GM21529 (cell line): ENCODE data around the gene NEDD8.

Experiments used
- ATAC-seq: cut with Tn5 transposase; IDR thresholded peaks from one replicate; pipeline ENCODE4 v1.9.1; 2021; ENCODE audit not compliant: unreplicated experiment

Gene NEDD8

DNA sequence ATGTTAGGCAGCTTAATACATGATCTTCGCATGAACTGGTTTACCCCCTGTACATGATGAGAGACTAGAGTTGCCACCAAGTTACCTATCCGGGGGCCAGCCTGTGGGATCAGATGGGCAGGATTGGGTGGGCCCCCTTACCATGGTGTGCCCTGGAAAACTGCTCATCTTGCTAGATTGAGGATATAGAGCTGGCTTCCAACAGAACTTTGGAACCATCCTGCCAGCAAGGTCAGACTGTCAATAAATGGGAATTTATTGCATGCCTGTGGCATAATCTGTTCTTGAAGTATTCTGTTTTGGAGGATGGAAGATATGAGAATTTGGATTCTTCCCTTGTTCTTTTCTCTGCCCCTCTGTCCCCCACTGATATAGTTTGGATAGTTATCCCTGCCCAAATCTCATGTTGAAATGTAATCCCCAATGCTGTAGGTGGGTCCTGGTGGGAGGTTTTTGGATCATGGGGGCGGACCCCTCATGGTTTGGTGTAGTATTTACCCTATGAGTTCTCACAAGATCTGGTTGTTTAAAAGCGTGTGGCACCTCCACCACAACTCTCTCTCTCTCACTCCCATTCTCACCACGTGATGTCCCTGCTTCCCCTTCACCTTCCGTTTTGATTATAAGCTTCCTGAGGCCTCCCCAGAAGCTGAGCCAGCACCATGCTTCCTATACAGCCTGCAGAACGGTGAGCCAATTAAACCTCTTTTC lies 33.2 kb downstream of the NEDD8 start:
- ATAC-seq, result no peak

DNA sequence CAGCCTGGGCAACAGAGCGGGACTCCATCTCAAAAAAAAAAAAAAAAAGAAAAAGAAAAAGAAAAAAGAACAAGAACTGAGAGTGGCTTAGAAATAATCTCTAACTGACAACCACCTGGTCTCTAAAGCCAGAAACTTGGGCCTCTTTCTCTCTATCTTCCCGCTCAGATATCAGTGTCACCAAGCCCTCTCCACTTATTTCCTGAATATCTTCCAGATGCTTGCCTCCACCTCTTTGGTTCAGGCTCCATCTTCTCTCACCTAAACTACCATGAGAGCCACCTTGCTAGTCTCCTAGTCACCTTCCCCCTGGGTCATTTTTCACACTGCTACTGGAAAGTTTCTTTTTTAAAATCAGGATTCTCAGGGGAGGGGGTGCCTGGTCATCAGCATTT lies 35.1 kb downstream of the NEDD8 start:
- no peak for ATAC-seq

DNA sequence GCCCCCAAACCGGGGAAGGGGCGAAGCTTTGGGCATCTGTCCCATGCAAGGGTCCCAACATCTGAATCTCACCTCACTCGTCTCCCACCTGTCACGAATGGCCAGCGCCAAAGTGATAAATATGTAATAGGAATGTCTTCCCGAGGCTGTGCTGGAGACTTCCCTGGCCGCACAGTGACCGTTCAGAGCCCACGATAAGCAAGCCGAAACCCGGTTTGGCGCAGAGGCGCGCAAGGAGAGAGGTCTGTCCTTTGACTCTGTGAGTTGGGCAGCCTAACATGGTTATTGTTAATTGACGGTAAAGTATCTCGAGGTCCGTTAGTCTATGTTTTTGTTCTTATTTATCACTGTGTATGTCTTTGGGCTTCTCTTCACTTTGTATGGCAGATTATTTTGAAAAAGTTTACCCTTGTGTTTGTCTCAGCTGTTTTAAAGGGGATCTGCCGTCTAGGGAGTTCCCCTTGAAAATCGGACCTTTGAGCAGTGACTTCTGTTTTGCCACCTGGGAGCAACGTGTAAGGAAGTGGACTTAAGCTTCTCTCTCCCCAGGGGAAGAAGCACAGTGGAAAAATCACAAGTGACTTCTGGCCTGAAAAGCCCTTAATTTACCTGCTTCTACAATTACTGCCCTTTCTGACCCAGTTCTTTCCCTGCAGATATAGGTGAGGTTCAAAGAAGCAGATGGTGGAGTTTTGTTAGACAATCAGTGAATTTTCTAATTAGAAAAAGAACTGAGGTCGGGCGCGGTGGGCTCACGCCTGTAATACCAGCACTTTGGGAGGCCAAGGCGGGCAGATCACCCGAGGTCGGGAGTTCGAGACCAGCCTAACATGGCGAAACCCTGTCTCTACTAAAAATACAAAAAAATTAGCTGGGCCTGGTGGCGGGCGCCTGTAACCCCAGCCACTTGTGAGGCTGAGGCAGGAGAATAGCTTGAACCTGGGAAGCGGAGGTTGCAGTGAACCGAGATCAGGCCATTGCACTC lies 35.8 kb downstream of the NEDD8 start:
- ATAC-seq, result peak; percentile 35

DNA sequence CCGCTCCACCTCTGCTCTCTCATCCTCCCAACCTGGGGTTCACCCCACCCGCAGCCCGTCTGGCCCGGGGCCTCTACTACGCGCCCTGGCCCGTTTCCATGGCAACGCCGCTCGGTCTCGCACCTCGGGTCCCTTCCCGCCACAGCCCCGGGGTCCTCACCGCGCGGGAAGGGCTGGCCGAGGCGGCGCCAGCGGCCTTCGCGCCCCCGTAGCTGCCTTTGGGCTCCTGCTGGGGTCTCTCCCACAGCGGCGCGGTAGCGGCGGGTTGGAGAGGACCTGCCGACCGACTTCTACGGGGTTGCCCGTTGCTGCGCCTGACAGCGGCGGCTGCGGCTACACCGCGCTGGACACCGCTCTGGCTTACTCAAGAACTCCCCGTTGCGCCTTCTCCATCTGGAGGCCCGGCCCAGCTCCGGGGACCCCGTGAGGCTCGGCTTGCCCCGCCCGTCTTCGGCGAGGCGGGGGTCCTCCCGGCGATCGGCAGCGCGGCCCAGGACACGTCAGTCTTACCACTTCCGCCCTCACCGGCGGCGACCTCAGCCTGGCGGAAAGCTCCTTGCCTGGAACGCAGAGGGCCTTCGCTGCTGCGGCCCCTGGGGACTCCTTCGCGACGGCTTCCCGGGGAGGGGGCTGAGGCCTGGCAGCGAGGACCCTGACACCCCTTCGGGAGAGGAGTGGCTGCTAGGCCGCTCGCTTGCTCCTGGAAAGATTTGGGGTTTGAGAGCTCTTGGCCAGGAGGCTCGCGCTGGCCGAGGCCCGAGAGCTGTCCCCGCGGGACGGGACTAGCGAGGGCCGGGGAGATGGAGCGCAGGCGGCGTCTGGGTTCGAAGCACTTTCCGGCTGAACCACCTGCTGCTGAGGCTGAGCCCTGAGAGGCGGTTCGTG lies 36.7 kb downstream of the NEDD8 start, which contains the start of gene TM9SF1:
TM9SF1 (minus strand) TSS at position 256 of the 885 bp plus-strand sequence. CDS start 422 bp downstream, outside the sequence.
- ATAC-seq, result peak; percentile 83

DNA sequence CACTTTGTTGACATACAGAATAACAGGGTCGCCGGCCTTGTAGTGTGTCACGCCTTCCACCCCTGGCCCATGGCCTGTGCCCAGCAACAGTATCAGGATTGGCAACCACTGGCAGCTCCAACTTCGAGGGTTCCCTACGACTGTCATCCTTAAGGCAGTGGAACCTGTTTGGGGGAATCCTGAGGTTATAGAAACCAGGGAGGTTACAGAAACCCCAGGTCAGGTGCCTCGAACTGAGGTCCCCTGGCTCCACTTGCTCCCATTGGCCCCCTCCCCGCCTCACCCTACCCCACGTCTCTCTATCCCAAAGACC lies 37.3 kb downstream of the NEDD8 start:
- ATAC-seq, result no peak

DNA sequence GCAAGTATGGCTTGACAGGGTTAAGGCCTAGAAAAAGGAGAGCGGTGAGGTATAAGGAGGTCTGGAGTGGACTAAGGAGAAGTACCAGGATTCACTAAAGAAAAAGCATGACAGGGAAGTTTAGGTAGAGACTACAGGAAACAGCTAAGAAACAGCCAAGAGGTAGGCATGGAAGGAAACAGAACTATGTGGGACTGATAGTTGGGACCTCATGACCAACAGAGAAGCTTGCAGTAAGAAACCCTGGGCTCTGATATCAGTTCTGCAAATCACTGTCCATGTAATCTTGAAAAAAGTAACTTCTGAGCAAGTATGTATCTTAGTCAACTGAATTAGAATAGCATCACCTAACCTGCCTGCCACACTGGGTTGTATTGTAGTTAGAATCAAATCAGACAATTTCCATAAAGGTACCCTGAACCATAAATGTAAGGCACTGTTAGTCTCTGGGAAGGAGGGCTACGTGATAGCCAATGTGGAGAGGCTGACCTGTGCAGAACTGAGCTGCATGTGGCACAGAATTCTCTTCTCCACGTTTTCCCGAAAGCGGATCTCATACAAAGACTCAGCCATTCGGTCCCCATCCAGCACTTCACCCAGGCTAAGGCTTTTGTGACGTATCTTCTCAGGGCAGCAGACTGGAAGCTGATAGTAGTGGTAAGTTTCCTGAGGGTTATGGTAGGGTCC lies 37.8 kb downstream of the NEDD8 start:
- no peak for ATAC-seq

DNA sequence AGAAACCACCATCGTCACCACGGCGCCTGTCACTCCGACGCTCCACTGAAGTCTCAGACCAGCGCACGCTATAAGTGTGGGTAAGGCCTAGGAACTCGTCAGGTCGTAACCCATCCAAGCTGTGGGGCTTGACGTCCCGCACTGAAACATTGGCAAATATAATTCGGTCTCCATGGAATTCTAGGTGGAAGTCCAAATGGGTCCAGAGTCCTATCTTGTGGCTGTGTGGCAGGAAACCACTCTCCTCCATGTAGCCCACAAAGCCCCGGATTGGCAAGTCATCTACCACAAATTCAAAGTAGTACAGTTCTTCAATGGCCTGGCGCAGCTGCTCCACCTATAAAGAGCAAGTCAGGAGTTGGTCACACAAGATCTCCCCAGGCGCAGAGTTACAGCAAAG lies 39.2 kb downstream of the NEDD8 start:
- no peak for ATAC-seq

DNA sequence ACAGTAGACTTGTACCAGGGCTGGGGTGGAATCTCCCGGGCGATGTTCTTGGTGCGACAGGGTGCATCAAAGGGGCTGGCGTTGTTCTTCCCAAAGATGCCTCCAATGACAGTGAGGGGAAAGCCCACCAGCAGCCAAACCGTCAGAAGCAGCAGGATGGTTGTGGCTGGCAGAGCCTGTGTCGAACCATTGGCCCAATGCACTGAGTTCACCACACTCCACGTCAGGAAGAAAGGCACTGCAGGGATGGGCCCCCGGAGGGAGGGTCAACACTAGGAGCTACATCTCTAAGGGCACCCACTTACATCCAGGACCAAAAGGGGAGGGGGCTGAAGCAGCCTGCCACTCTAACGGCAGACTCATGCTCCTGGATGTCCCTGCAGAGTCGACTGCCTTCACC lies 41.8 kb downstream of the NEDD8 start:
- no peak for ATAC-seq

DNA sequence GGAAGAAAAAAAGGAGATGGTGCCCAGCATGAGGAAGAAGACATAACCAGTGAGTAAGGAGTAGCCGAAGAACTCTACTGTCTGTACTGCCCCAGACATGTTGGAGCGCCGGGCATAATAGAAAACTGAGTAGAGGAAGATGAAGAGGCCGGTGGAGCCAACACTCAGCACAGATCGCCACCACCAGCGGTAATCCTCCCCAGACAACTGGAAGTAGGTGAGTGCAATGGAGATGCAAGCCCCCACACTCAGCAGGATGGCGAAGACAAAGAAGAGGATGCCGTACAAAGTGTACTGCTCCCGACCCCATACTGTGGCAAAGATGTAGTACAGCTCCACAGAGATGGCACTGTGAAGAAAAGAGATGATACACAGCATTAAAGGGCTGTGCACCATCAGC lies 42.7 kb downstream of the NEDD8 start:
- no peak for ATAC-seq

DNA sequence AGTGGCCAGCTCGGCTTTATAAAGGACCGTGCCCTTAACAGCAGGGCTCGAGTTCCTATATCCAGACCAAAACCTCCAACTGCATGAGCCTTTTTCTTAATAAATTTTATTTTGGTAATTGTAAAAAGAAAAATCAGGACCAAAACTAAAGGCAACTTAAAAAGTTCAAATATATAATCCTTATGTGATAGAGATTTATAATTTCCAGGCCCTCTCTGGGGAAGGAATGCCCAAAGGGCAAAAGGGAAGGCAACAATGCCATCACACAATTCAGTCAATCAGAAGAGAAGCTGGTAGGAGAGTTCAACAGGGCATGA lies 43.1 kb downstream of the NEDD8 start:
- ATAC-seq, result no peak

DNA sequence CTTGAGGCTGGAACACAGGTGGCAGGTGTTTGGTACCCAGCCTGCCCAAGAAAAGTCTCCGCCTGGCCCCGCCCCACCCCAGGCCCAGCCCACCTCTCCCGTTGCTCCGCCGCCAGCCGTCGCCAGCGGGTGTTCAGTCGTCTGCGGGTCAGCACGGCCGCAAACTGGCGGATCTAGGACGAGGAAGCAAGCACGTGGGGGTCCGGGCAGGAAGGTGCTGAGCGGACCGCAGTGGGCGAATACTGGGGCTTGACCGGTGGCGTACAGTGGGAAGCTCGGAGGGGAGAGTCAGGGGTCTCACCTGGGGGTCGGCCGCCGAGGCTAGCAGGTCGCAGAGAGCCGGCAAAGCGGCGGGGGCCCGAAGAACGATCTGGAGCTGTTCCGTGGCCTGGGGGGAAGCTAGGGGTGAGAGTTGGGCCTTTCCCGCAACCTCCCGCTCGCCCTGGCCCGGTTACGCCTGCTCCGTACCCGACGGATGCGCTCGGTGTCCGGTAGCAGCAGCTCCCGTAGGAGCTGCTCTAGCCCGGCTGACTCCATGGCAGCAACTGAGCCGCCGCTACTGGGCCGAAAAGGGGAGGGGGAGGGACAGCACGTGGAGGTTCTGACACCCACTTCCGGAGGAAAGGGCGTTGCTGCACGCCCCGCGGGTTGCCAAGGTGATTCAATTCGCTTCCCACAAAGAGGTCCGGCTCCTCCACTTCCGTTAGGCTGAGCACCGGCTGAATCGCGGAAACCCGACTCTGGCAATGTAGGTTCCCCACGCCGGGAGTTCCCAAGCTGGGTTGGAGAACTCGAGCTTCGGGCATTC lies 43.7 kb downstream of the NEDD8 start, which contains the start of gene IPO4:
IPO4 (minus strand) TSS at position 566 of the 808 bp plus-strand sequence; CDS start at position 537, 29 bp downstream.
- ATAC-seq, result peak; percentile 85

DNA sequence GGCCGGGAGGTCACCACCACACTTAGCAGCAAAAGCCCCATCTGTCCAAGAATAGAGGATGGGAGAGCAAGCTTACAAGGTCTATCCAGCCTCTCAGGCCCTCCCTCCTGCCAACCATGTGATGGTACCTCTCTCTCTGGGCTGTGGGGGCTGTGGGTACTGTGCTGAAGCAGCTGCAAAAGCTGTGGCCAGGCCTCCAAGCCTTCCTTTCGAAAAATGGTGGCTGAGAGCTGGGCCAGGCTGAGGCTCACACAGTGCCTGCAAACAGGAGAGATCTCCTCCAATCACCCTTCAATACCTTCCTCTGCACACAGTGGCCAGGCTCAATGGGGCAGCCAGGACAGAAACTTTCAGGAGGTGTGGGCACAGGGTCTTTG lies 44.6 kb downstream of the NEDD8 start:
- no peak for ATAC-seq

DNA sequence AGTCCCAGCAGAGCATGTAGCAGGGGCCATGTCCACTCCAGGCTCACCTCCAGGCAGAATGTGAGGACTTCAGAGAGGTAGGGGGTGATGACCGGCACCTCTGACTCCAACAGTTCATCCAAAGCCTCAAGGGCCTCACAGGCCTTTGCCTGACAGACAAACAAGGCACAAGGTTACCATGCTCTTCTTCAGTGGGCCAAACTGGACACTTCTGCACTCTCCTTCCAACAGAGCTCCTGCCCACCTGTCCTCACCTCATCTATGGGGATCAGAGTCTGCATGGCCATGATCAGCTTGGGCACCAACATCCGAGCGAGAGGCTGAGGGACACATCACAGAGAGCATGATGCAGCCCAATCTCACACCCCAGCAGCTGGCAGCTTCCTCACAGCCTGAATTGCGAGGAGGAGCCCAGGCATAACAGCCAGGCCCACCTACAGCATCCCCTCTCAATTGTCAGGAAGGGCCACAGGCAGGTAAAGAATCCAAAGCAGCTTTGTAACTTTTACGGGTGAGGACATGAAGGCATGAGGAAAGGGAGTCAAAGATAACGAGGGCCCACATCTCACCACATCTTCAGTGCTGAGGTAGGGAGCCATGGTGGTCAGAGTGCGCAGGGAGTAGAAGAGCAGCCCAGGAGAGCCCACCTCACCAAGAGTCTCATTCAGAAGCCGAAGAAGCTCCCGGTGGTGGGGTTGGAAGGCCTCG lies 45.2 kb downstream of the NEDD8 start:
- ATAC-seq, result no peak

DNA sequence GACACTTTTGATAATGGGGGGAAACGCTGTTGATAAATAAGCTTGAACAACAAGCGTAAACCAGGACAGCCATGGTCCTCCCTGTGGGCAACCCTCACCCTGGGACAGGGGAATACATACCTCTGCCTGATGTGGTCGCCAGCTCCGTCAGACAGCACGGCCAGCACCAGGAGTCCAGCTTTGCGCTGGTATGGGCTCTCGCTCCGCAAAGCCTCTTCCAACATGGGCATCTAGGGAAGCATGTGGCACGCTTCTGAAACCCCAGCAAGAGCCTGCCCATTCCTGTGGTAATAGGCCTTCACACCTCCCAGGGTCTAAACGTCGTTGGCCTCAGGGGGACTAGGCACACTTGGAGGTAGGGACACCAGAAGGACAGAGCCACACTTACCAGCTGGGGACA lies 46.4 kb downstream of the NEDD8 start:
- ATAC-seq, result no peak

DNA sequence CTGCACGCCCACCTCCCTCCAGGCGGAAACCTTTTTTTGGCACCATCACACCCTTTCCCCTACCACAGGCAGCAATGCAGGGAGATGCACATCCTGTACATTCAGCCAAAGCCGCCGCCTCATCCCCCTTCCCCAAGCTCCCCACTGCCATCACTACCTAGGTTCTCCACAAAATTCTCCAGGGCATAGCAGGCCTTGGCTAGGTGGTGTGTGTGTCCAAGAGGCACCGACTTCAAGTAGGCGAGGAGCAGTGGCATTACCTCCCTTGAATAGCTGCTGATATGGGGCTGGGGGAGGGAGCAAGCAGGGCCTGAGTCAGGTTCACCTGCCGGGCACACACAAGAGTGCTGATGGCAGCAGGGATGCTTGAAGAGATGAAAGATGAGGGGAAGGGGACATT lies 47.1 kb downstream of the NEDD8 start:
- no peak for ATAC-seq

DNA sequence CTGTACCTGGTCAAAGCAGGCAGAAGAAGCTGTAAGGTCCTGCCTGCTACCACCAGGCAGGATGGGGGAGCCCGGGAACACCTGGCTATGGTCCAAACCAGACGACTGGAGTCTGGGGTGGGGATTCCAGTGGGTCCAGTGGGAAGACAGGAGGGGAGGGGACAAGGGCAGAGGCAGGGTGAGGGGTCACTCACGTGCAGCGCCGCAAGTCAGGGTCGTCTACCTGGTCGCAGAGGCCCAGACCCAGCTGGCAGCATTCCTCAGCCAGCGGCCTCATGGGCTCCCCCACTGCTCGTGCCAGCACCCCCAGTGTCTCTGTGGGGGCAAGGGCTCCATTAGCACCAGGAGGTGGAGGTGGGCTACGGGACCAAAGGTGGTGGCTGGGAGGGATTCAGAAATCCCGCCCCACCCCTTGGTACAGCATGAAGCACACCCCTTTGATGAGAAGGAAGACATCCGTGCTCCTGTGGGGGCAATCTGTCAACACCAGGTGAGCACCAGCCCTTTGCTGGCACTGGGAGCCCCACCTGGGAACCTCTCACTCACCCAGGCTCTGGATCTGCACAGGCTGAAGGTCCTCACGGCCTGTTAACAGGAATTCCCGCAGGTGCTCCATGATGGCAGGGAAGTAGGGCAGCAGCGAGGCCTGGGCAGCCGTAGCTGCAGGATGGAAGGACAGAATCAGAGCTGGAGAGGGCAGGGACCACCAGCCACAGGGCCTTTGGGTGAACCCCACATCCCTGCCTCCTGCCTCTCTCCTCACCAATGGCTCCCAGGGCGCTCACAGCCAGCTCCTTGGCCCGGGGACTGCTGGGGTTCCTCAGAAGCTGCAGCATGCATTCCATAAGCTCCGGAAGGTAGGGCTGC lies 47.8 kb downstream of the NEDD8 start:
- ATAC-seq, result no peak

DNA sequence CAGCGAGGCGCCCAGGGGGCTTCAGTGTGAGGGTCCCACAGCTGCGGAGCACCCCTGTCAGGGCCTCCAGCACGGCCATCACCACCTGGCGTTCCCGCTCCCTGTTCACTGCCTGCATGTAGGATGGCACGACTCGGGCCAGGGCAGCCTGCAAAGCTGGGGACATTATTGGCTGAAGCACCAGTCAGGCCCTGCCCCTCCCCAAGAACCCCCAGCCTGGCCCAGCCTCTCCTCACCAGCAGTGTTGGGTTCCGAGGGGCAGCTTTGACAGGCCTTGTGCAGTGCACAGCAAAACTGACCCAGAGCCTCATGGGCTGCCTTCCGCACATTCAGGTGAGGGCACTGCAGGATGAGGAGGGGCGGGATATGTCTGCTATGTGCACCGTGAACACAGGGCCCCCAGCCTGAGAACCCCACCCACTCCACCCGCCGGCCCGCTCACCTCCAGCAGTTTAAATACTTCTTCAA lies 49.1 kb downstream of the NEDD8 start:
- no peak for ATAC-seq
